HepG2 (cell line): ENCODE data around the gene CD58. TPM values are rescaled to one million over a fixed set of nuclear protein-coding genes. Genes with fewer than 3 reads are reported as not detected.

Experiments
- ARID2 ChIP-seq: sonication (generic); formaldehyde crosslinking; IDR thresholded peaks from 2 replicates; pipeline ENCODE4 v1.8.1; 2022; ENCODE audit warnings: mild to moderate bottlenecking, missing genetic modification reagents, borderline replicate concordance
- ETS1 ChIP-seq: sonication (generic); formaldehyde crosslinking; IDR thresholded peaks from 2 replicates; pipeline ENCODE4 v1.4.0; 2020; ENCODE audit warnings: missing genetic modification reagents
- FOXP4 ChIP-seq: sonication (generic); formaldehyde crosslinking; IDR thresholded peaks from 2 replicates; pipeline ENCODE4 v1.4.0; 2020; ENCODE audit warnings: missing genetic modification reagents
- HIVEP1 ChIP-seq: sonication (generic); formaldehyde crosslinking; IDR thresholded peaks from 2 replicates; pipeline ENCODE4 v1.4.0; 2020; ENCODE audit warnings: mild to moderate bottlenecking, missing genetic modification reagents
- IKZF4 ChIP-seq: sonication (generic); formaldehyde crosslinking; IDR thresholded peaks from 2 replicates; pipeline ENCODE4 v1.5.1; 2020; ENCODE audit warnings: borderline replicate concordance, mild to moderate bottlenecking, low read depth, missing genetic modification reagents; ENCODE audit errors: not compliant biosample characterization
- NFE2L2 ChIP-seq: fragments of 150-350 bp; IDR thresholded peaks from 2 replicates; pipeline ENCODE4 v1.6.1; 2014; ENCODE audit warnings: low read length
- RXRA ChIP-seq: sonication (generic); formaldehyde crosslinking; IDR thresholded peaks from 2 replicates; pipeline ENCODE4 v1.5.1; 2020; ENCODE audit warnings: missing genetic modification reagents
- SMAD9 ChIP-seq: sonication (generic); formaldehyde crosslinking; IDR thresholded peaks from 2 replicates; pipeline ENCODE4 v1.5.1; 2020; ENCODE audit warnings: mild to moderate bottlenecking, missing genetic modification reagents
- XBP1 ChIP-seq: sonication (generic); formaldehyde crosslinking; IDR thresholded peaks from 2 replicates; pipeline ENCODE4 v1.5.0; 2020; ENCODE audit warnings: missing genetic modification reagents
- ZBTB4 ChIP-seq: sonication (generic); formaldehyde crosslinking; IDR thresholded peaks from 2 replicates; pipeline ENCODE4 v1.4.0; 2020; ENCODE audit warnings: missing genetic modification reagents, mild to moderate bottlenecking, borderline replicate concordance
- ZNF407 ChIP-seq: sonication (generic); formaldehyde crosslinking; IDR thresholded peaks from one replicate; pipeline ENCODE4 v1.5.1; 2020; ENCODE audit warnings: mild to moderate bottlenecking, missing genetic modification reagents; ENCODE audit errors: not compliant biosample characterization
- polyA plus RNA-seq, 8 experiments: library from polyadenylated mRNA; depleted of rRNA in 3 of 8; stranded (reverse) in 7 of 8; unstranded in 1 of 8; fragments of >200 nt; fragmentation: Illumina TruSeq in 4 of 8; extraction: Trizol in 4 of 8; gene quantifications; 2 replicates each; pipeline versions ENCODE4 v1.2.1 to v1.2.3, GENCODE V29; 2011 to 2016; ENCODE audit warnings: low read depth in 4 of 8, missing spikeins in 1 of 8, mixed read lengths in 1 of 8; ENCODE audit not compliant: insufficient read depth in 1 of 8
- total RNA-seq, 5 experiments: library from RNA; depleted of rRNA; stranded (reverse); fragments of >200 nt; fragmentation: Illumina TruSeq; extraction: Trizol; gene quantifications; 2 replicates each; pipeline ENCODE4 v1.2.3, GENCODE V29; 2016; ENCODE audit warnings: low read depth in 1 of 5
- TF ChIP-seq, protein P1 (sequence below): IDR thresholded peaks from 2 replicates; pipeline ENCODE4 v1.6.1; 2016

Gene CD58
- total and polyA plus RNA-seq, 2 of the 13 experiments (the other 11 are each of a cell fraction or from before 2014, with no cell fraction given) = 9.4 to 13.5 TPM

DNA sequence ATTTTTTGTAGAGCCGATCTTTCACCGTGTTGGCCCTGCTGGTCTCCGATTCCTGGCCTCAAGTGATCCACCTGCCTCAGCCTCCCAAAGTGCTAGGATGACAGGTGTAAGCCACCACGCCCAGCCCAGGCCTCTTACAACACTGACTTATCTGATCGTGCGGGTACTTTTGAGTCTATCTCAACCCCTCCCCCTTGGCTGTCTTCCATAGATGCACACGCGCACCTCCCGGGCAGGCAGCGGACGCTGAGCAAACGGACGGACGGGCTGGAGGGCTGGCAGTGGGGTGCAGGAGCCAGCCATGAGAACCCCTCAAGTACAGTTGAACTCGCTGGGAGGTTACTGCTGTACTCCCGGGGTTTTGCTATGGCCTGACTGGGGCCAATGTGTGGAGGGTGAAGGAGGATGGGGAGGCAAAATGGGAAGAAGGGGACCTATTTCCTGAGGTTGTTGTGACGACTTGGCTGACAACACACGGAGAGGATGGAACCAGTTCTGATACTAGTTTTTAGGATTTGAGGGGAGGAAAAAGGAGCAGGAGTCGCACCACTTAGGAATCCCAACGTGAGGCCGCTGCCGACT is 959 bp downstream of the CD58 start (continued):
- TF ChIP-seq ZBTB4 (CRISPR knock-in tag) (no peak), ZNF407 (CRISPR knock-in tag) (peak; percentile 49), SMAD9 (CRISPR knock-in tag) (0 out of 2 replicates have a peak, but pooled peaks have one; percentile 52), NFE2L2 (no peak), ETS1 (CRISPR knock-in tag) (peak; percentile 12; the same call in 1 of the 2 replicates), HIVEP1 (peak; percentile 64; the same call in 1 of the 2 replicates), IKZF4 (CRISPR knock-in tag) (no peak), ARID2 (CRISPR knock-in tag) (0 out of 2 replicates have a peak, but pooled peaks have one; percentile 54), XBP1 (CRISPR knock-in tag) (no peak), RXRA (CRISPR knock-in tag) (no peak), FOXP4 (CRISPR knock-in tag) (peak; percentile 19; the same call in 1 of the 2 replicates)
- TF ChIP-seq, protein P1, sequence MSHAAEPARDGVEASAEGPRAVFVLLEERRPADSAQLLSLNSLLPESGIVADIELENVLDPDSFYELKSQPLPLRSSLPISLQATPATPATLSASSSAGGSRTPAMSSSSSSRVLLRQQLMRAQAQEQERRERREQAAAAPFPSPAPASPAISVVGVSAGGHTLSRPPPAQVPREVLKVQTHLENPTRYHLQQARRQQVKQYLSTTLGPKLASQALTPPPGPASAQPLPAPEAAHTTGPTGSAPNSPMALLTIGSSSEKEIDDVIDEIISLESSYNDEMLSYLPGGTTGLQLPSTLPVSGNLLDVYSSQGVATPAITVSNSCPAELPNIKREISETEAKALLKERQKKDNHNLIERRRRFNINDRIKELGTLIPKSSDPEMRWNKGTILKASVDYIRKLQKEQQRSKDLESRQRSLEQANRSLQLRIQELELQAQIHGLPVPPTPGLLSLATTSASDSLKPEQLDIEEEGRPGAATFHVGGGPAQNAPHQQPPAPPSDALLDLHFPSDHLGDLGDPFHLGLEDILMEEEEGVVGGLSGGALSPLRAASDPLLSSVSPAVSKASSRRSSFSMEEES (CRISPR knock-in tag) = 0 out of 2 replicates have a peak, but pooled peaks have one; percentile 1
